ENCODE results near the gene VDR.

- TF ChIP-seq POLR2AphosphoS5 (IDR thresholded peaks at IDR 0.05; ENCODE audit: borderline replicate concordance, low read depth, low read length) (no peak), EZH2 (IDR thresholded peaks at IDR 0.05) (no peak)
Measured at GRCh38 chr12:47903151-47903611, 1.6 kb downstream of the VDR start.
